Measurements from ENCODE around the gene HLCS. TPM values are rescaled to one million over a fixed set of nuclear protein-coding genes. Genes with fewer than 3 reads are reported as not detected.

The HLCS gene
- total RNA-seq, 2 donors from 2014 or later, result 40.9 to 41.8 TPM

DNA sequence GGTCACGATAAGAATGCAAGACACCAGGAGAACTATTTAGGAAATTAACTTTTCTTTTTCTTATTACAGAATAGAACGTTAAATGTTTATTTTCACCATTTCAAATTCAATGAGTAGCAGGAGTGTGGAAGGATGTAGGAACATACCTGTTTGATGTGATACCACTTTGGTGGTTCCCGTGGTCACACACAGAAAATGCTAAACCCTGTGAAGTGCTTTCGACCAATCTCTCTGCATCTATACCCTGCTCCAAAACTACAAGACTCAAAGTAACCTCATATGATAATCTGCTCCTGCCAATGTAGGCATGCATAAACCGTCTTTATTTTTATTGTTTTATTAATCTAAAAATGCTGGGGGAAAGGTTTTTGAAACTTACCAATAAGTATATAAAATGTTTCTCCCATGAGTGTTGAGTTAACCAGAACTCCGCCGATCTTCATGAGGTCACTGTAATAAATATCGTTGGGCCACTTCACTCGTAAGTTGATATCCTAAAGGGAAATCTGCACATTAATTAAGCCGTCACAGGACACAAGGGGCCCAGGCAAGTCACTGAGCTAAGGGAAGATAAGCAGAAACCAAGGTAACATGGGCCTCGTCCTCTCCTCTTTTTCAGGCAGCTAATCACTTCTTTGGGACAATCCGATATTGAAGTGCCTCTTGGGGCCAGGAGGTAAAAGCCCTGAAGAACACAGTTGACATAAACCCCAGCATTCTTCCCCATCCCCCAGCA is 207.0 kb downstream of the HLCS start:
- H3K36me3 ChIP-seq, result no peaks in the 10 kb centered on the region

DNA sequence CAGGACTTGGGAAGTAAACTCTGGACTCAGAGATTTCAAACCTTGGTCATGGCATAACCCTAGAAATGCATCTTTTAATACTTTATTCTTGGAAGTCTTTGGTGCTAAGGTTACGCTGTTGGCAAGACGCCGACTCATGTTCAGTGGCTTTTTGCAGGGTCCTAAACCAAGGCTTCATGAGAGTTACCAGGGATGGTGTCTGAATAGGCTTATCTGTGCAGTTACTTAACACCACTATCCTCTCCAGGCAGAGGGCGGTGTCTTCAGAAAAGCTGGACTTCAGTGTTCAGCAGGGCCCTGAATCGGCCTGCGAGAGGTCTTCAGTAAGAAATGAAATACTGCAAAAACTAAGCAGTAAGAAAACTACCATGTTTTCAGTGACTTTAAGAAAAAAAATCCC is 209.3 kb downstream of the HLCS start:
- no peaks in the 10 kb centered on the region for H3K27me3 ChIP-seq (replicated peaks; ENCODE audit: insufficient read depth)
- no peaks in the 10 kb centered on the region for H3K36me3 ChIP-seq
- intact Hi-C loops (cut with DNase I), result no loop called here
- H3K27ac ChIP-seq, result no peak overlapping the region
- H3K4me3 ChIP-seq, result no peak overlapping the region
- DNase-seq (ENCODE audit: low spot score), result no peak
- no peaks in the 10 kb centered on the region for H3K4me1 ChIP-seq (replicated peaks)
- WGBS, result 97% methylated on average over 6 of the region's 6 CpGs
- no peaks in the 10 kb centered on the region for H3K9me3 ChIP-seq
- TF ChIP-seq POLR2A (IDR thresholded peaks at IDR 0.05), result no peak
- TF ChIP-seq POLR2AphosphoS5 (IDR thresholded peaks at IDR 0.05), result no peak
- no peak for TF ChIP-seq CTCF (IDR thresholded peaks at IDR 0.05)

More for the DNA sequence above, 207.0 kb downstream of the HLCS start:
- Histone ChIP-seq H3K9me3 (no peaks in the 10 kb centered on the region), H3K4me3 (no peak overlapping the region), H3K27ac (no peak overlapping the region), H3K27me3 (replicated peaks; ENCODE audit: insufficient read depth) (no peaks in the 10 kb centered on the region), H3K4me1 (replicated peaks) (no peaks in the 10 kb centered on the region)
- 83% methylated on average over 12 of the region's 12 CpGs for WGBS
- no peak for DNase-seq (ENCODE audit: low spot score)
- intact Hi-C loops (cut with DNase I), result no loop called here
- TF ChIP-seq POLR2AphosphoS5 (IDR thresholded peaks at IDR 0.05) (no peak), CTCF (IDR thresholded peaks at IDR 0.05) (no peak), POLR2A (IDR thresholded peaks at IDR 0.05) (no peak)

DNA sequence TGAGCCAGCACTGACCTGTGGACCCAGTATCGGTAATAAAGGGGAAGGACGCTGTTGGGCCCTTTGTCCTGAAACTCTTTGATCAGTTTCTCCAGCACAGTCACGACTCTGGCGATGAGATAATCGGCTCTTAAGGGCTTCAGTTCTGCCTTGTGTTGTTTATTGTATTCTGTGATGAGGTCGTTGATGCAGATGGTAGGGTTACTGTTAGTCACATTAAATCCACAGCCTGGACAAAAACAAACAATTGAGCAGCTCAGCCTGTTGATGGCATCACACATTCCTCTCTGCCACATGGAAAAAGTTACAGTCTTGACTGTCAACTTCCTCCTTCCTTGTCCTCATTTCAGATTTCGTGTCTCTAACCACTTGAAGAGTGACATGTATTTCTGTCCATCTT is 209.9 kb downstream of the HLCS start:
- no peak for DNase-seq (ENCODE audit: low spot score)
- Histone ChIP-seq H3K9me3 (no peaks in the 10 kb centered on the region), H3K27ac (no peak overlapping the region), H3K4me3 (no peak overlapping the region), H3K27me3 (replicated peaks; ENCODE audit: insufficient read depth) (no peaks in the 10 kb centered on the region), H3K4me1 (replicated peaks) (no peaks in the 10 kb centered on the region), H3K36me3 (no peaks in the 10 kb centered on the region)
- intact Hi-C loops (cut with DNase I), result no loop called here
- 80% methylated on average over 7 of the region's 7 CpGs for WGBS
- TF ChIP-seq POLR2AphosphoS5 (IDR thresholded peaks at IDR 0.05), result peak; percentile 53
- TF ChIP-seq CTCF (IDR thresholded peaks at IDR 0.05), result no peak

DNA sequence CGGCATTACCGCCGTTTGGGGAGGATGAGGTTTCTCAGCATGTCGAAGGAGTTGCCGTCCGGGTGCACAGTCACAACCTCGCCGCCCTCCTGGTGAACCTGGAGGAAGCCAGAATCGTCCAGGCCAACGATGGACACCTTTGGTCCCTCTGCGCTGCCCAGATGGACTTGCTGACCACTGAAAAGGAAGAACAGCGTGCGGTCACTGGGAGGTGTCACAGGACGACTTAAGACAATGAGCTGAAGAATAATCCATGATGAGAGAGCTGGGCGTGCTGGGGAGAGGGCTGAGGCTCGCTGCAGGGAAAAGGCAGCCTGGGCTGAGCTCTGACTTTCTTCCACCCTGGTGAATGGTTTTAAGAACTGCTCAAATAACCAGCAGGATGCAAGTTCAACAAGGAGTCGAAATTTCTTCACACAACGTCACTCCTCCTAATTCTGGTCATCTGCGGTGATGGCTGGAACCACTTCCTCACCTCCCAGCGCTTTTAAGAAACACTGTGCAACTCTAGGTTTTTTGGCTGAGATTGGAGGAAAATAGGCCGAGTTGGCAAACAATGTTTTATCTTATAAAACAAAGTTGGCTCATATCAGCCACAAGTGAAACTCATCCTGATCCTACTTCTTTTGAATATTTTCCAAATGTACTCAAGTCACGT is 212.1 kb downstream of the HLCS start:
- no peaks in the 10 kb centered on the region for H3K9me3 ChIP-seq
- H3K36me3 ChIP-seq, result no peaks in the 10 kb centered on the region
- no peaks in the 10 kb centered on the region for H3K4me1 ChIP-seq (replicated peaks)
- H3K4me3 ChIP-seq, result no peak overlapping the region
- no peak for DNase-seq (ENCODE audit: low spot score)
- H3K27ac ChIP-seq, result peak overlapping the region in 1 of 2 donors; percentile 24
- WGBS, result 76% methylated on average over 22 of the region's 22 CpGs
- no peaks in the 10 kb centered on the region for H3K27me3 ChIP-seq (replicated peaks; ENCODE audit: insufficient read depth)
- TF ChIP-seq CTCF (IDR thresholded peaks at IDR 0.05), result no peak
- TF ChIP-seq POLR2A (IDR thresholded peaks at IDR 0.05), result no peak
- peak; percentile 44 for TF ChIP-seq POLR2AphosphoS5 (IDR thresholded peaks at IDR 0.05)
- intact Hi-C loops (cut with DNase I), result loop anchor here (5.0 kb wide), 1 partner anchor 163 kb away; no protein-coding TSS in a partner anchor

All from prostate gland (tissue), 2 donors.